Thyroid gland (tissue), 4 donors: ENCODE measurements around the gene CCL15. TPM values are rescaled to one million over a fixed set of nuclear protein-coding genes. Genes with fewer than 3 reads are reported as not detected.
"Not testable (repeated sequence)": the region's sequence is repeated elsewhere in the genome, so short reads cannot be mapped to it uniquely, and the experiment has no call there.

Source experiments
- DNase-seq, 2 donors: peaks; one replicate each; pipeline ENCODE4 v3.0.0-alpha.2; 2019
- H3K27ac ChIP-seq, 3 donors: fragments of 200-600 bp; sonication (generic); 1 replicate in 2 of 3; 2 replicates in 1 of 3; pipeline ENCODE4 v1.5.1; 2016 to 2019; ENCODE audit warnings: mild to moderate bottlenecking in 1 of 3, moderate library complexity in 1 of 3
- H3K27me3 ChIP-seq: fragments of 200-600 bp; sonication (generic); one replicate; pipeline ENCODE4 v1.5.1; 2019
- H3K36me3 ChIP-seq, 2 donors: fragments of 200-600 bp; sonication (generic); one replicate each; pipeline ENCODE4 v1.5.1; 2016 to 2019
- H3K4me1 ChIP-seq, 2 donors: fragments of 200-600 bp; sonication (generic); one replicate each; pipeline ENCODE4 v1.5.1; 2017 to 2019
- H3K4me3 ChIP-seq, 3 donors: fragments of 200-600 bp; sonication (generic); replicated peaks in 1 of 3; 1 replicate in 2 of 3; 2 replicates in 1 of 3; pipeline ENCODE4 v1.5.1; 2016; ENCODE audit warnings: mild to moderate bottlenecking in 1 of 3
- H3K9me3 ChIP-seq: fragments of 200-600 bp; sonication (generic); one replicate; pipeline ENCODE4 v1.5.1; 2017
- POLR2A ChIP-seq, 2 donors: fragments of 450-650 bp; IDR thresholded peaks; one replicate each; pipeline ENCODE4 v1.6.1; 2017; ENCODE audit warnings: antibody characterized with exemption in 2 of 2, mild to moderate bottlenecking in 2 of 2, moderate library complexity in 1 of 2
- WGBS, 2 donors: methylation state at CpG; one replicate each; pipeline ENCODE4 v1.1.5; 2017; 5-methylcytosine and 5-hydroxymethylcytosine counted together
- intact Hi-C: fragments of 100-400 bp; cut with DNase I; formaldehyde crosslinking; loops from one replicate; pipeline ENCODE4 v1.15.1; 2023
- total RNA-seq, 4 donors: library from RNA; depleted of rRNA; stranded (reverse); fragments of >200 nt; gene quantifications; one replicate each; pipeline ENCODE4 v1.2.3, GENCODE V29; 2016
- TF ChIP-seq, protein P1 (sequence below), 6 experiments: fragments of 200-600 bp in 3 of 6; fragments of 450-650 bp in 3 of 6; sonication (generic) in 3 of 6; IDR thresholded peaks; one replicate each; pipeline ENCODE4 v1.5.1; 2016 to 2019; ENCODE audit warnings: antibody characterized with exemption in 6 of 6, mild to moderate bottlenecking in 2 of 6, inconsistent platforms in 1 of 6, moderate library complexity in 1 of 6

CCL15 gene
- total RNA-seq, 4 donors from 2014 or later, result 0.33 TPM; not detected in 3

DNA sequence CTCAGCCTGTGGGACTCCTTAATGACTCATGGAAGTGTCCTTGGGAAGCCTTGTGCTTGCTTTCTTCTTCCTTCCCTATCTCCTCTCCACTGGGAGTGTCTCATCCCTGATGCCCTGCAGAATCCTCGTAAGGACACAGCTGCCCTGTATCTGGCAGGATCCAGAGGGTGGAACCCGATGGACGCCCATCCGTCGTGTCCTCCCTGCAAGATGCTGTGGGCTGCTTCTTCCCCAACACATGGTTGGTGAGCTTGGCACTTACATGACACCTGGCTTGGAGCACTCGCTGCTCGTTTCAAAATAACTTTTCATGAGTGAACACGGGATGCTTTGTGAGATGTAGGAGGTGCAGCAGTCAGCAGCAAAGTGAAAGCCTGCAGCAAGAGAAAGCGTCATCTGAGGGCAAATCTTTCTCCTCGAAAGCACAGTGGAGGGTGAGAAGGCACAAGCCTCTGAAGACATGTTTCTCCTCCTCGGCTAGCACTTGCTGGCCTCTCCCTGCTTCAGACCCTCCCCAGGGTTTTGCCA, 3.3 kb downstream of the CCL15 start:
- TF ChIP-seq POLR2A (IDR thresholded peaks at IDR 0.05), result no peak
- TF ChIP-seq, protein P1, sequence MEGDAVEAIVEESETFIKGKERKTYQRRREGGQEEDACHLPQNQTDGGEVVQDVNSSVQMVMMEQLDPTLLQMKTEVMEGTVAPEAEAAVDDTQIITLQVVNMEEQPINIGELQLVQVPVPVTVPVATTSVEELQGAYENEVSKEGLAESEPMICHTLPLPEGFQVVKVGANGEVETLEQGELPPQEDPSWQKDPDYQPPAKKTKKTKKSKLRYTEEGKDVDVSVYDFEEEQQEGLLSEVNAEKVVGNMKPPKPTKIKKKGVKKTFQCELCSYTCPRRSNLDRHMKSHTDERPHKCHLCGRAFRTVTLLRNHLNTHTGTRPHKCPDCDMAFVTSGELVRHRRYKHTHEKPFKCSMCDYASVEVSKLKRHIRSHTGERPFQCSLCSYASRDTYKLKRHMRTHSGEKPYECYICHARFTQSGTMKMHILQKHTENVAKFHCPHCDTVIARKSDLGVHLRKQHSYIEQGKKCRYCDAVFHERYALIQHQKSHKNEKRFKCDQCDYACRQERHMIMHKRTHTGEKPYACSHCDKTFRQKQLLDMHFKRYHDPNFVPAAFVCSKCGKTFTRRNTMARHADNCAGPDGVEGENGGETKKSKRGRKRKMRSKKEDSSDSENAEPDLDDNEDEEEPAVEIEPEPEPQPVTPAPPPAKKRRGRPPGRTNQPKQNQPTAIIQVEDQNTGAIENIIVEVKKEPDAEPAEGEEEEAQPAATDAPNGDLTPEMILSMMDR (IDR thresholded peaks at IDR 0.05), result no peak
- 76 to 87% methylated on average over 11 of the region's 11 CpGs for WGBS, 2 donors
- no peak for DNase-seq
- Histone ChIP-seq H3K27me3 (no peaks in the 10 kb centered on the region), H3K4me3 (no peak overlapping the region), H3K4me1 (peaks cover 8 to 10% of the 10 kb centered on the region in 2 donors), H3K27ac (no peak overlapping the region), H3K9me3 (no peaks in the 10 kb centered on the region), H3K36me3 (no peaks in the 10 kb centered on the region)
- intact Hi-C loops, result no loop called here

DNA sequence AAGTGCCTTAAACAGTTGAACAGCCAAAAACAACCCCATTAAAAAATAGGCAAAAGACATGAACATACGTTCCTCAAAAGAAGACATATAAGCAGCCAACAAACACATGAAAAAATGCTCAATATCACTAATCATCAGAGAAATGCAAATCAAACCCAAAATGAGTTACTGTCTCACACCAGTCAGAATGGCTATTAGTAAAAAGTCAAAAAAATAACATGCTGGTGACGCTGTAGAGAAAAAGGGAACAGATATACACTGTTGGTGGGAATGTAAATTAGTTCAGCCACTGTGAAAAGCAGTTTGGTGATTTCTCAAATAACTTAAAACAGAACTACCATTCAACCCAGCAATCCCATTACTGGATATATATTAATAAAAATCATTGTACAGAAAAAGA, 6.0 kb downstream of the CCL15 start:
- H3K4me1 ChIP-seq, DNase-seq, H3K27ac ChIP-seq, H3K4me3 ChIP-seq, H3K27me3 ChIP-seq, H3K9me3 ChIP-seq, H3K36me3 ChIP-seq, intact Hi-C loops: not testable (repeated sequence)
- 53 to 77% methylated on average over 2 of the region's 2 CpGs for WGBS, 2 donors

DNA sequence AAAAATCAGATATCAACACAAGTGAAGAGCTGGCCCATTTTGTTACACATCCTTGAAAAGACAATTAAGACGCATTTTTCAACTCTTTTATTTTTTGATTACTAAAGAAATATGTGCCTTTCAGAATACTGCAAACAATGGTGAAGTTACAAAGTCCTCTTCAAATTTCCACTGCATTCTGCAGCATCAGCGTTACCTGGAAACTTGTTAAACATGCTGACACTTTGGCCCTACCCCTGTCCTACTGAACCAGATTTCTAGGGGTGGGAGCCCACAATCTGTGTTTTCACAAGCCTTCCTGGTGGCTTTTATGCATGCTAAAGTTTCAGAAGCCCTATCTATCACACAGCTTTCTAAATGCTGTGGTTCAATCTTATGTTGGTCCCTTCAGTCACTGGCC, 10.3 kb downstream of the CCL15 start:
- no peak for DNase-seq
- 81 to 82% methylated on average over 2 of the region's 2 CpGs for WGBS, 2 donors
- Histone ChIP-seq H3K27ac (no peak overlapping the region), H3K4me3 (no peak overlapping the region), H3K27me3 (no peaks in the 10 kb centered on the region), H3K4me1 (no peaks in the 10 kb centered on the region), H3K9me3 (no peaks in the 10 kb centered on the region), H3K36me3 (no peaks in the 10 kb centered on the region)
- no peak for TF ChIP-seq POLR2A (IDR thresholded peaks at IDR 0.05)
- TF ChIP-seq, protein P1 (IDR thresholded peaks at IDR 0.05), result no peak
- intact Hi-C loops, result no loop called here

DNA sequence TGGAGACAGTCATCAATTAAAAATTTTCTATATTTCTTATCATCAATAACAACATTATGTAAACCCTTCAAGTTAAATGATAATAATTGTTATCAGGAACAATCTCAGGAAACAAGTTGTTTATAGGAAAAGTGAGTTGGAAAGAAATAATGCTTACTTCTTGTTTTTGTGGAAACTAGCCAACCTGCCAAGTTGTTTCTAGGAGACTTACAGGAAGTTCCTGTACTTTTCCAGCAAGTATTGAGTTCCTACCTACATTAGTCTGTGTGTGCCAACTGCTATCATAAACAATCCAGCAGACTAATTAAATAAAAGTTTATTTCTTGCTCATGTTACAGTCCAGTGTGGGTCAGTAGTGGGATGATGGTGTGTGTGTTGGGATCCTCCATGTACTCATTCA, 13.2 kb downstream of the CCL15 start:
- DNase-seq, result no peak
- Histone ChIP-seq H3K36me3 (no peaks in the 10 kb centered on the region), H3K27ac (no peak overlapping the region), H3K9me3 (no peaks in the 10 kb centered on the region), H3K4me1 (no peaks in the 10 kb centered on the region), H3K4me3 (no peak overlapping the region), H3K27me3 (no peaks in the 10 kb centered on the region)
- intact Hi-C loops, result no loop called here
- TF ChIP-seq, protein P1 (IDR thresholded peaks at IDR 0.05), result no peak
- no peak for TF ChIP-seq POLR2A (IDR thresholded peaks at IDR 0.05)

DNA sequence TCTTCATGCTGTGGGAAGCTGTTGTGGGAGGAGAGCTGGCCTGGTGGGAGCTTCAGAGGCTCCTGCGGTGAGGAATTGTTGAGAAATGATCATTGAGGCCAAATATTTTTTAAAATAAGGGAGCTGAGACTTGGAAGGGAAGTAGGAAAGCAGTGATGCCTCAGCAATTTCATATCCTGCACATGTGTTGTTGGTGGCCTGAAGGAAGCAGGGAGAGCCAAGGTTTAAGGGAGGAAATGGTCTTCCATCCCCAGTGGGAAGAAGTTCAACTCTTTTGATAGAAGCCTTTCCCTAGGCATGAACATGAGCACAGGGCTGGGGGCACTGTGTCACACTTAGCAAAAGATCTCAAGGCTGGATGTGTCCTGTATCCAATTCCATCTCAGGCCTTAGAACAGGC, 14.7 kb downstream of the CCL15 start, which contains the start of gene CCL14:
Gene CCL14, minus strand, starts transcription at position 87 of the 400 bp plus-strand sequence. Its CDS starts 80 bp downstream, at position 7.
- no peak for TF ChIP-seq POLR2A (IDR thresholded peaks at IDR 0.05)
- TF ChIP-seq, protein P1 (IDR thresholded peaks at IDR 0.05), result no peak
- DNase-seq, result no peak
- Histone ChIP-seq H3K9me3 (no peaks in the 10 kb centered on the region), H3K4me3 (peak within 1 kb of the TSS in 1 of 3 donors; percentile 9), H3K36me3 (no peaks in the 10 kb centered on the region), H3K4me1 (no peaks in the 10 kb centered on the region), H3K27ac (peak within 1 kb of the TSS in 2 of 3 donors; percentile 23 to 24), H3K27me3 (no peaks in the 10 kb centered on the region)
- WGBS, 2 donors, result 54 to 59% methylated on average over 1 of the region's 1 CpG
- intact Hi-C loops, result no loop called here

DNA sequence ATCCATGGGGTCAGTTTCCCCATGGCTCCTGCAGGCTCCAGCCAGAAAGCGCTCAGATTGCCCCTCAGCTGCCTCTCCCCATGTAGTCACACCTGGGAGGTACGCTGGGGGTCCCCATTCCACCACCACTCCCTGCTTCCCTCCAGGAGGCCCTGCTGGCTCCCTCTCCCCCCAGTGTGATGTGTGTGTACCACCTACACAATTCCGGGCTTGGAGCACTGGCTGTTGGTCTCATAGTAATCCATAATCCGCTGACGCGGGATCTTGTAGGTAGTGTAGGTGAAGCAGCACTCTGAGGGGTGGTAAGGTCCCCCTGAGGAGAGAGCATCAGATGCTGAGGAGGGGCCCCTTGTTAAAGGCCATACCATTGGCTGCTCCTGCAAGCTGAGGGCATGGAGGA, 17.2 kb downstream of the CCL15 start:
- WGBS, 2 donors, result 97% methylated on average over 6 of the region's 6 CpGs
- Histone ChIP-seq H3K4me3 (no peak overlapping the region), H3K27me3 (no peaks in the 10 kb centered on the region), H3K9me3 (no peaks in the 10 kb centered on the region), H3K4me1 (no peaks in the 10 kb centered on the region), H3K36me3 (no peaks in the 10 kb centered on the region), H3K27ac (no peak overlapping the region)
- no peak for TF ChIP-seq POLR2A (IDR thresholded peaks at IDR 0.05)
- TF ChIP-seq, protein P1 (IDR thresholded peaks at IDR 0.05), result no peak
- intact Hi-C loops, result no loop called here
- no peak for DNase-seq
